Keratinocyte (primary cell): Measurements from ENCODE around the gene PATL2. TPM values are rescaled to one million over a fixed set of nuclear protein-coding genes. Genes with fewer than 3 reads are reported as not detected.
"Not testable (repeated sequence)": the region's sequence is repeated elsewhere in the genome, so short reads cannot be mapped to it uniquely, and the experiment has no call there.

ENCODE experiments used
- DNase-seq: peaks from one replicate; pipeline ENCODE4 v3.0.0-alpha.2; 2011; ENCODE audit warnings: low read depth, missing footprints, low spot score
- FAIRE-seq: peaks from 2 replicates; lab custom pipeline; 2011; peaks lifted over from hg19 to GRCh38; lab: Jason Lieb, UNC
- H2AFZ ChIP-seq: 2 replicates; pipeline ENCODE4 v1.6.0; 2012; ENCODE audit warnings: low read length, control low read depth, inconsistent platforms; ENCODE audit not compliant: control insufficient read depth
- H3K27ac ChIP-seq: 2 replicates; pipeline ENCODE4 v1.5.1; 2011; ENCODE audit warnings: low read length; ENCODE audit not compliant: control insufficient read depth, insufficient read depth
- H3K27me3 ChIP-seq: 3 replicates; pipeline ENCODE4 v1.6.0; 2011; ENCODE audit warnings: low read length; ENCODE audit not compliant: control insufficient read depth, insufficient read depth; ENCODE audit errors: extremely low read depth
- H3K36me3 ChIP-seq, 2 experiments: 2 replicates in 1 of 2; 3 replicates in 1 of 2; pipeline ENCODE4 v1.5.1; 2011; ENCODE audit warnings: low read length in 2 of 2, mild to moderate bottlenecking in 1 of 2; ENCODE audit not compliant: control insufficient read depth in 2 of 2, insufficient read depth in 2 of 2; ENCODE audit errors: extremely low read depth in 1 of 2
- H3K4me1 ChIP-seq: 3 replicates; pipeline ENCODE4 v1.5.1; 2011; ENCODE audit warnings: low read length; ENCODE audit not compliant: control insufficient read depth, insufficient read depth; ENCODE audit errors: extremely low read depth
- H3K4me2 ChIP-seq: 3 replicates; pipeline ENCODE4 v1.6.0; 2011; ENCODE audit warnings: low read depth, low read length; ENCODE audit not compliant: control insufficient read depth, insufficient read depth; ENCODE audit errors: extremely low read depth
- H3K4me3 ChIP-seq, 3 experiments: fragments of 200-600 bp in 1 of 3; sonication (generic) in 1 of 3; 2 replicates in 2 of 3; 3 replicates in 1 of 3; pipeline ENCODE4 v1.5.1; 2011 to 2016; ENCODE audit warnings: low read length in 3 of 3, mild to moderate bottlenecking in 3 of 3, control low read depth in 2 of 3, inconsistent platforms in 1 of 3, low read depth in 1 of 3, mixed read lengths in 1 of 3, mixed run types in 1 of 3, moderate library complexity in 1 of 3; ENCODE audit not compliant: control insufficient read depth in 2 of 3, insufficient read depth in 2 of 3; ENCODE audit errors: extremely low read depth in 1 of 3
- H3K79me2 ChIP-seq: 2 replicates; pipeline ENCODE4 v1.6.0; 2012; ENCODE audit warnings: low read length; ENCODE audit not compliant: control insufficient read depth, insufficient read depth
- H3K9ac ChIP-seq: 3 replicates; pipeline ENCODE4 v1.6.0; 2011; ENCODE audit warnings: low read length; ENCODE audit not compliant: control insufficient read depth, insufficient read depth; ENCODE audit errors: extremely low read depth
- H3K9me1 ChIP-seq: 3 replicates; pipeline ENCODE4 v1.6.0; 2011; ENCODE audit warnings: low read length; ENCODE audit not compliant: control insufficient read depth, insufficient read depth; ENCODE audit errors: extremely low read depth
- H3K9me3 ChIP-seq: 2 replicates; pipeline ENCODE4 v1.5.1; 2012; ENCODE audit warnings: low read depth, low read length; ENCODE audit not compliant: control insufficient read depth
- H4K20me1 ChIP-seq: 3 replicates; pipeline ENCODE4 v1.6.0; 2011; ENCODE audit warnings: low read length; ENCODE audit not compliant: control insufficient read depth, insufficient read depth; ENCODE audit errors: extremely low read depth
- CTCF ChIP-seq, 3 experiments: IDR thresholded peaks in 1 of 3; conservative IDR thresholded peaks in 1 of 3; optimal IDR thresholded peaks in 1 of 3; 2 replicates in 2 of 3; 3 replicates in 1 of 3; pipeline versions ENCODE3 to v1.5.1; 2011; ENCODE audit warnings: low read length in 3 of 3, mild to moderate bottlenecking in 3 of 3, moderate library complexity in 2 of 3, control low read depth in 1 of 3, inconsistent platforms in 1 of 3; ENCODE audit not compliant: insufficient read depth in 2 of 3; ENCODE audit errors: extremely low read depth in 1 of 3
- EZH2 ChIP-seq: IDR thresholded peaks from one replicate; pipeline ENCODE4 v1.6.1; 2012; ENCODE audit warnings: inconsistent platforms, mild to moderate bottlenecking, low read length, moderate library complexity
- dilution Hi-C: fragments of 300-500 bp; cut with MboI; formaldehyde crosslinking; loops from one replicate; pipeline ENCODE4 v1.7.0; 2020; ENCODE audit warnings: low sequenced_read_pairs; ENCODE audit not compliant: extremely low pct_ligation_motif_present
- polyA plus RNA-seq, 5 experiments: library from polyadenylated mRNA; depleted of rRNA in 3 of 5; stranded (reverse) in 3 of 5; stranded (forward) in 1 of 5; unstranded in 1 of 5; fragments of >200 nt; gene quantifications; 1 replicate in 1 of 5; 2 replicates in 3 of 5; 3 replicates in 1 of 5; pipeline versions ENCODE4 v1.2.1 to v1.2.3, GENCODE V29; 2011 to 2012; ENCODE audit warnings: missing spikeins in 2 of 5, low read depth in 1 of 5, low replicate concordance in 1 of 5

Gene PATL2
- polyA plus RNA-seq, 1 donor (not counting 4 experiments of a cell fraction or from before 2014, with no cell fraction given), result 0.46 TPM

GRCh38 chr15:44633603-44634002 lies 77.5 kb downstream of the PATL2 start:
- Histone ChIP-seq H3K79me2 (no peaks in the 10 kb centered on the region), H2AFZ (no peak overlapping the region), H3K27ac (peak overlapping the region; percentile 87), H4K20me1 (no peaks in the 10 kb centered on the region), H3K4me1 (peaks cover 4% of the 10 kb centered on the region), H3K27me3 (no peaks in the 10 kb centered on the region), H3K36me3 (peaks cover 4 to 11% of the 10 kb centered on the region in 2 experiments), H3K4me2 (no peak overlapping the region), H3K9me1 (no peaks in the 10 kb centered on the region), H3K4me3 (no peak overlapping the region), H3K9me3 (no peaks in the 10 kb centered on the region), H3K9ac (peak overlapping the region; percentile 14)
- no peak for TF ChIP-seq EZH2
- TF ChIP-seq CTCF (optimal IDR thresholded peaks at IDR 0.05 in 1 of 3, IDR thresholded peaks at IDR 0.05 in 1 of 3, conservative IDR thresholded peaks at IDR 0.05 in 1 of 3; ENCODE audit: extremely low read depth in 1 of 3, insufficient read depth in 2 of 3, low read length in 3 of 3), result no peak
- dilution Hi-C loops, result no loop called here
- no peak for FAIRE-seq
- no peak for DNase-seq

- H3K9ac ChIP-seq, H3K4me3 ChIP-seq, H3K79me2 ChIP-seq, H3K4me2 ChIP-seq, H2AFZ ChIP-seq, H4K20me1 ChIP-seq, dilution Hi-C loops, H3K9me1 ChIP-seq, H3K4me1 ChIP-seq, H3K27me3 ChIP-seq, H3K9me3 ChIP-seq, FAIRE-seq, DNase-seq, H3K27ac ChIP-seq: not testable (repeated sequence)
- H3K36me3 ChIP-seq, result peaks cover 6 to 10% of the 10 kb centered on the region in 2 experiments
These were observed 85.8 kb downstream of the PATL2 start for GRCh38 chr15:44625286-44625685.

DNA sequence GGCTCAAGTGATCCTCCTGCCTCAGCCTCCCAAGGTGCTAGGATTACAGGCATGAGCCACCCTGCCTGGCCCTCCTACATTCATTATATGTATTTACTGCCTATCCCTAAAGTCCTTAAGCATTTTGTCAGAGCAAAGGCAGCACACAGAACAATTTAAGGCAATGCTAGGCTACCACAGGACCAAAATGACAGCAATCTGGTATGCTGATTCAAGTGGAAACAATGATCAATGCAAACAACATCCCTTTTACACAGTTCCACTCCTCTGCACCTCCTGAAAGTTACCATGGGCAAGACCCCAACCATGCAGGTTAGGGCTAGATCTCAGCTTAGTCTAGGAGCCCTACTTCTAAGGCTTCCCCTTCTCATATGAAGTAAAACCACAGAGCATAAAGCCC lies 87.9 kb downstream of the PATL2 start:
- Histone ChIP-seq H3K9me3 (no peaks in the 10 kb centered on the region), H3K4me2 (no peak overlapping the region), H3K36me3 (peaks cover 3 to 4% of the 10 kb centered on the region in 2 experiments), H3K4me1 (no peaks in the 10 kb centered on the region), H3K9me1 (no peaks in the 10 kb centered on the region), H3K4me3 (no peak overlapping the region), H3K27me3 (no peaks in the 10 kb centered on the region), H3K79me2 (no peaks in the 10 kb centered on the region), H4K20me1 (no peaks in the 10 kb centered on the region), H3K27ac (no peak overlapping the region), H3K9ac (no peak overlapping the region), H2AFZ (no peak overlapping the region)
- FAIRE-seq, result no peak
- TF ChIP-seq EZH2 (no peak), CTCF (optimal IDR thresholded peaks at IDR 0.05 in 1 of 3, IDR thresholded peaks at IDR 0.05 in 1 of 3, conservative IDR thresholded peaks at IDR 0.05 in 1 of 3; ENCODE audit: extremely low read depth in 1 of 3, insufficient read depth in 2 of 3, low read length in 3 of 3) (no peak)
- DNase-seq, result no peak
- dilution Hi-C loops, result no loop called here
